ENCODE measurements around the gene TPRX2. TPM values are rescaled to one million over a fixed set of nuclear protein-coding genes. Genes with fewer than 3 reads are reported as not detected.
"Not testable (repeated sequence)": the region's sequence is repeated elsewhere in the genome, so short reads cannot be mapped to it uniquely, and the experiment has no call there.

The TPRX2 gene, protein sequence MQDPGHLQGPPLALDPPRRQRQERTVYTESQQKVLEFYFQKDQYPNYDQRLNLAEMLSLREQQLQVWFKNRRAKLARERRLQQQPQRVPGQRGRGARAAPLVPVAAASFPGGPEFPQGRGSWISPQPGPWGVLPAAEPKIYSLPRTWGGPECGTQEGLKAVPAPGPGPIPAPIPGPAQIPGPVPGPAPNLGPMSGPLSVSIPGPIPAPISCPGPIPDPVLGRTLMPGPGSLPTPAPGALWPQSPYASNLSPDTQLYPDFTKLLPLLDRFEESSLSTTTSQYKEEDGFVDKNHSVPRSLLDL
- not detected for total RNA-seq
- long read RNA-seq: 0 reads

DNA sequence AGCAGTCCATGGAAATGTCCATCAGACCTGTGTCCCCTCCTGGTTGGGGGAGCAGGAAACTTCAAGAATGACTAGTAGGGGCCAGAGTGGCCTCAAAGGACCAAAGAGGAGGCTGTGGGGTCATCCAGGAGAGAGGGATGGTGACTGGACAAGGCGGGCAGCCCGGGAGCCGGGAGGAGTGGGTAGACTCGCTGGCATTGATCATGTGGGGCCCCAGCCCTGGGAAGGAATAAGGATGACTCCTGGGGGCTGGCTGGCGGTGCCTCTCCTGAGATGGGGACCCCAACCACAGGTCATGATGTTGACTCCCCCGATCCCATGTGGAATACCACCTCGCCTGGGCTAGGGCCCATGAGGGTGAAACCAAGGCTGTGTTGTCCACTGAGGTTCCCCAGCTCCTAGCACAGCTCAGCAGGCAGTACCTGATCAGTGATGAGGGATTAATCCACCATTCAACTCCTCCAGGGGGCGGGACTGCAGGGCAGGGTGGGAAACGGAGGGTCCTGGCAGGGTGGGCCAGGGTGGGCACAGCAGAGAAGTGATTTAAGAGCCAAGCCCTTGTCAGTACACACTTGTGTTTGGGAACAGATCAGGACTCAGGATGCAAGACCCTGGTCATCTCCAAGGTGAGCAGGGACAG is at the start of gene TPRX2:
TPRX2 (plus strand) TSS at position 590 of the 640 bp plus-strand sequence; CDS start at position 602, 12 bp downstream.
- H3K36me3 ChIP-seq; H3K9me3 ChIP-seq; H3K27ac ChIP-seq; H3K4me1 ChIP-seq; DNase-seq; H3K4me3 ChIP-seq; intact Hi-C loops (cut with DNase I); ATAC-seq; H3K27me3 ChIP-seq: not testable (repeated sequence)
- WGBS (ENCODE audit: insufficient coverage, low coverage, low lambda C conversion rate, missing lambda C conversion rate): 90% methylated on average over 2 of the region's 9 CpGs

DNA sequence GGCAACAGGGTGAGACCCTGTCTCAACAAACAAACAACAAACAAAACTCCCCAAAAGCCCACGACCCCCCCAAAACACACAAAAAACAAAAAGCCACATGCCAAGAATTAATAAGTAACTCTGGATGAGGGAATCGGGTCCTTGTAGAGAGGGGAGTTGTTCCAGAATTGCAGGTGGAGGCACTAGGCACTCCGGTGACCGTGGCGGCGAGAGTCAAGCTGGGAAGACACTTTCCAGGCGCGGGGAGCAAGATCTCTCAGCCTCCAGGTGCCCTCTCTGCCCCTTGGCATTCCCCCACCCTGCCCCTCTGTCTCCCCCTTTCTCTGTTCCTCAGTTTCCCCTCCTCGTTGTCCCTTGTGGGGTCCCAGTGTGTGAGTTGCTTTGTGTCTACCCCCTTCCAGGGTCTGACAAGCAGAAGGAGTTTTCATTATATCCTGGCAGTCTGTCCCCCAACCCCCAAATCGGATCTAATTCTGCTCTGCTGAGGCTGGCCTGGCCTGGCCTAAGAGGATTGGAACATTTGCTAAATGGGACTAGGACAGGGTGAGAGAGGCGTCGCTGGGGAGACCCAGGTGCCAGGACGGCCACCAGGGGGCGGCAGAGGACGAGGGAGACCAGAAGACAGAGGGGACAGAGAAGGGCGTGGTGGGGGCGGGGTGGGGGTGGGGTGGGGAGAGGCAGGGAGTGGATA is 45.6 kb upstream of the TPRX2 start:
- Histone ChIP-seq H3K27ac (no peak overlapping the region), H3K4me3 (no peak overlapping the region), H3K4me1 (no peaks in the 10 kb centered on the region), H3K36me3 (no peaks in the 10 kb centered on the region), H3K9me3 (no peaks in the 10 kb centered on the region), H3K27me3 (no peaks in the 10 kb centered on the region)
- ATAC-seq (peak; percentile 86 to 91 (median 90)), DNase-seq (peak; percentile 78 to 81 (median 80))
- intact Hi-C loops (cut with DNase I): no loop called here
- WGBS (ENCODE audit: insufficient coverage, low coverage, low lambda C conversion rate, missing lambda C conversion rate): 13% methylated on average over 10 of the region's 17 CpGs
- TF ChIP-seq, protein P1, sequence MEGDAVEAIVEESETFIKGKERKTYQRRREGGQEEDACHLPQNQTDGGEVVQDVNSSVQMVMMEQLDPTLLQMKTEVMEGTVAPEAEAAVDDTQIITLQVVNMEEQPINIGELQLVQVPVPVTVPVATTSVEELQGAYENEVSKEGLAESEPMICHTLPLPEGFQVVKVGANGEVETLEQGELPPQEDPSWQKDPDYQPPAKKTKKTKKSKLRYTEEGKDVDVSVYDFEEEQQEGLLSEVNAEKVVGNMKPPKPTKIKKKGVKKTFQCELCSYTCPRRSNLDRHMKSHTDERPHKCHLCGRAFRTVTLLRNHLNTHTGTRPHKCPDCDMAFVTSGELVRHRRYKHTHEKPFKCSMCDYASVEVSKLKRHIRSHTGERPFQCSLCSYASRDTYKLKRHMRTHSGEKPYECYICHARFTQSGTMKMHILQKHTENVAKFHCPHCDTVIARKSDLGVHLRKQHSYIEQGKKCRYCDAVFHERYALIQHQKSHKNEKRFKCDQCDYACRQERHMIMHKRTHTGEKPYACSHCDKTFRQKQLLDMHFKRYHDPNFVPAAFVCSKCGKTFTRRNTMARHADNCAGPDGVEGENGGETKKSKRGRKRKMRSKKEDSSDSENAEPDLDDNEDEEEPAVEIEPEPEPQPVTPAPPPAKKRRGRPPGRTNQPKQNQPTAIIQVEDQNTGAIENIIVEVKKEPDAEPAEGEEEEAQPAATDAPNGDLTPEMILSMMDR (IDR thresholded peaks at IDR 0.05): peak in 3 of 4 donors; percentile 57 to 60 (median 59)
- TF ChIP-seq POLR2A (IDR thresholded peaks at IDR 0.05): no peak

- intact Hi-C loops (cut with DNase I): no loop called here
- no peaks in the 10 kb centered on the region for H3K27me3 ChIP-seq
- TF ChIP-seq POLR2A (IDR thresholded peaks at IDR 0.05): no peak
- TF ChIP-seq, protein P1 (IDR thresholded peaks at IDR 0.05): no peak
- no peak overlapping the region for H3K27ac ChIP-seq
- H3K4me1 ChIP-seq: no peaks in the 10 kb centered on the region
- H3K9me3 ChIP-seq: no peaks in the 10 kb centered on the region
- H3K36me3 ChIP-seq: no peaks in the 10 kb centered on the region
- no peak overlapping the region for H3K4me3 ChIP-seq
- WGBS (ENCODE audit: insufficient coverage, low coverage, low lambda C conversion rate, missing lambda C conversion rate): 51% methylated on average over 7 of the region's 7 CpGs
- DNase-seq (no peak), ATAC-seq (peak in 1 of 4 donors; percentile 16)
Measured at GRCh38 chr19:47813995-47814328, 45.1 kb upstream of the TPRX2 start.

DNA sequence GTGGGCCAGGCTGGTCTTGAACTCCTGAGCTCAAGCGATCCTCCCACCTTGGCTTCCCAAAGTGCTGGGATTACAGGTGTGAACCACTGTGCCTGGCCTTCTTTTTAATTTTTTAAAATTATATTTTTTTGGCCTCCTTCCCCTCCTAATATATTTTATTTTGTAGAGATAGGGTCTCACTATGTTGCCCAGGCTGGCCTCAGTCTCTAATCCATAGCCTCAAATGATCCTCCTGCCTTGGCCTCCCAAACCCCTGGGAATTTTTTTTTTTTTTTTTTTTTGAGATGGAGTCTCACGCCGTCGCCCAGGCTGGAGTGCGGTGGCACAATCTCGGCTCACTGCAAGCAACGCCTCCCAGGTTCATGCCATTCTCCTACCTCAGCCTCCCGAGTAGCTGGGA is 42.8 kb upstream of the TPRX2 start:
- DNase-seq; H3K9me3 ChIP-seq; intact Hi-C loops (cut with DNase I); H3K4me1 ChIP-seq; ATAC-seq; H3K27me3 ChIP-seq; H3K4me3 ChIP-seq; H3K36me3 ChIP-seq; H3K27ac ChIP-seq: not testable (repeated sequence)
- WGBS (ENCODE audit: insufficient coverage, low coverage, low lambda C conversion rate, missing lambda C conversion rate): 84% methylated on average over 7 of the region's 8 CpGs

GRCh38 chr19:47818221-47818620 is 40.8 kb upstream of the TPRX2 start:
- H3K36me3 ChIP-seq; H3K4me3 ChIP-seq; H3K4me1 ChIP-seq; intact Hi-C loops (cut with DNase I); DNase-seq; ATAC-seq; H3K9me3 ChIP-seq; H3K27ac ChIP-seq; H3K27me3 ChIP-seq: not testable (repeated sequence)
- WGBS (ENCODE audit: insufficient coverage, low coverage, low lambda C conversion rate, missing lambda C conversion rate): 89% methylated on average over 1 of the region's 1 CpG

DNA sequence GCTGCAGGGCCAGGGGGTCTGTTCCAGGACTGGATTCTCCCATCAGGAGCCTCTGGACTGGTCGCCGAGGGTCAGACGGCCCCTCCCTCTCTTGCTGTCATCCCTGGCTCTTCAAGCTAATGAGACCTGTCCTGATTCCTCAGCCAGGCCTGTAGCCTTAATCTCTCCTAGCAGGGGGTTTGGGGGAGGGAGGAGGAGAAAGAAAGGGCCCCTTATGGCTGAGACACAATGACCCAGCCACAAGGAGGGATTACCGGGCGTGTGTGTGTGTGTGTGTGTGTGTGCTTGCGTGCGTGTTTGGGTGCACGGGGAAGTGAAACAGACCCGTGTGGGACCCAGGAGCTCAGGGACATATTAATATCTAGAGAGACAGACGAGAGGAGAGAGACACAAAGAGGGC is 39.2 kb upstream of the TPRX2 start:
- H3K27me3 ChIP-seq: no peaks in the 10 kb centered on the region
- no peak for TF ChIP-seq POLR2A (IDR thresholded peaks at IDR 0.05)
- TF ChIP-seq, protein P1 (IDR thresholded peaks at IDR 0.05): no peak
- H3K9me3 ChIP-seq: no peaks in the 10 kb centered on the region
- ATAC-seq: no peak
- H3K36me3 ChIP-seq: no peaks in the 10 kb centered on the region
- intact Hi-C loops (cut with DNase I): no loop called here
- H3K27ac ChIP-seq: no peak overlapping the region
- H3K4me1 ChIP-seq: no peaks in the 10 kb centered on the region
- WGBS (ENCODE audit: insufficient coverage, low coverage, low lambda C conversion rate, missing lambda C conversion rate): 12% methylated on average over 10 of the region's 10 CpGs
- no peak overlapping the region for H3K4me3 ChIP-seq
- no peak for DNase-seq
